BLaER1 treated with 17β-estradiol and CSF1 and Interleukin-3, amounts not matched to agents 10 nM and 100 nM (cell line): ENCODE data around the gene CXXC4.

ENCODE experiments used
- H3K27ac ChIP-seq, 11 experiments: shearing (Covaris generic); formaldehyde crosslinking; 2 replicates each; pipeline ENCODE4 v1.8.1; 2022
- H3K27me3 ChIP-seq, 11 experiments: shearing (Covaris generic); formaldehyde crosslinking; 2 replicates each; pipeline ENCODE4 v1.8.1; 2022
- H3K36me3 ChIP-seq, 11 experiments: shearing (Covaris generic); formaldehyde crosslinking; 2 replicates each; pipeline ENCODE4 v1.8.1; 2022
- H3K4me1 ChIP-seq, 10 experiments: shearing (Covaris generic); formaldehyde crosslinking; 2 replicates each; pipeline ENCODE4 v1.8.1; 2022
- H3K4me2 ChIP-seq, 11 experiments: shearing (Covaris generic); formaldehyde crosslinking; 2 replicates each; pipeline ENCODE4 v1.8.1; 2022
- H3K4me3 ChIP-seq, 10 experiments: shearing (Covaris generic); formaldehyde crosslinking; 2 replicates each; pipeline ENCODE4 v1.8.1; 2022
- H3K9ac ChIP-seq, 11 experiments: shearing (Covaris generic); formaldehyde crosslinking; 2 replicates each; pipeline ENCODE4 v1.8.1; 2022
- H3K9me3 ChIP-seq, 11 experiments: shearing (Covaris generic); formaldehyde crosslinking; replicated peaks in 1 of 11; 2 replicates each; pipeline ENCODE4 v1.8.1; 2022
- H4K20me1 ChIP-seq, 11 experiments: shearing (Covaris generic); formaldehyde crosslinking; 2 replicates each; pipeline ENCODE4 v1.8.1; 2022
- Cebpa-rat ChIP-seq, 11 experiments: shearing (Covaris generic); IDR thresholded peaks; 2 replicates each; pipeline ENCODE4 v1.8.1; 2022

The CXXC4 gene

GRCh38 chr4:104465619-104466018 lies 29.1 kb downstream of the CXXC4 start:
- Histone ChIP-seq H3K4me2 (no peak overlapping the region), H3K27ac (no peak overlapping the region), H3K36me3 (no peaks in the 10 kb centered on the region), H3K9me3 (no peaks in the 10 kb centered on the region), H3K27me3 (no peaks in the 10 kb centered on the region), H3K9ac (no peak overlapping the region), H3K4me1 (no peaks in the 10 kb centered on the region), H3K4me3 (no peak overlapping the region), H4K20me1 (no peaks in the 10 kb centered on the region)
- no peak for TF ChIP-seq Cebpa-rat (IDR thresholded peaks at IDR 0.05)

GRCh38 chr4:104465201-104465600 lies 29.5 kb downstream of the CXXC4 start:
- Histone ChIP-seq H3K4me1 (no peaks in the 10 kb centered on the region), H3K27ac (no peak overlapping the region), H4K20me1 (no peaks in the 10 kb centered on the region), H3K36me3 (no peaks in the 10 kb centered on the region), H3K4me2 (no peak overlapping the region), H3K27me3 (no peaks in the 10 kb centered on the region), H3K9me3 (no peaks in the 10 kb centered on the region), H3K9ac (no peak overlapping the region), H3K4me3 (no peak overlapping the region)
- TF ChIP-seq Cebpa-rat (IDR thresholded peaks at IDR 0.05), result no peak

GRCh38 chr4:104462641-104463040 lies 32.1 kb downstream of the CXXC4 start:
- Histone ChIP-seq H3K4me3 (no peak overlapping the region), H3K27me3 (no peaks in the 10 kb centered on the region), H3K36me3 (no peaks in the 10 kb centered on the region), H3K4me1 (no peaks in the 10 kb centered on the region), H3K4me2 (no peak overlapping the region), H3K9ac (no peak overlapping the region), H3K9me3 (no peaks in the 10 kb centered on the region), H3K27ac (no peak overlapping the region), H4K20me1 (no peaks in the 10 kb centered on the region)
- TF ChIP-seq Cebpa-rat (IDR thresholded peaks at IDR 0.05), result no peak

- TF ChIP-seq Cebpa-rat (IDR thresholded peaks at IDR 0.05), result no peak
- Histone ChIP-seq H3K4me2 (no peak overlapping the region), H3K27me3 (no peaks in the 10 kb centered on the region)
These were observed 37.2 kb downstream of the CXXC4 start for GRCh38 chr4:104457308-104457981.

GRCh38 chr4:104451573-104451972 lies 43.1 kb downstream of the CXXC4 start:
- H3K27me3 ChIP-seq, result no peaks in the 10 kb centered on the region
- H3K27ac ChIP-seq, result no peak overlapping the region
- H3K4me1 ChIP-seq, result no peaks in the 10 kb centered on the region

More at GRCh38 chr4:104457308-104457981, 37.2 kb downstream of the CXXC4 start:
- no peaks in the 10 kb centered on the region for H3K4me1 ChIP-seq
- H3K36me3 ChIP-seq, result no peaks in the 10 kb centered on the region
- H3K9ac ChIP-seq, result no peak overlapping the region
- H3K27ac ChIP-seq, result no peak overlapping the region
- no peaks in the 10 kb centered on the region for H3K9me3 ChIP-seq
- no peak overlapping the region for H3K4me3 ChIP-seq
- H4K20me1 ChIP-seq, result no peaks in the 10 kb centered on the region

GRCh38 chr4:104449537-104449936 lies 45.2 kb downstream of the CXXC4 start:
- no peak for TF ChIP-seq Cebpa-rat (IDR thresholded peaks at IDR 0.05)
- Histone ChIP-seq H3K9ac (no peak overlapping the region), H3K27ac (no peak overlapping the region), H3K4me3 (no peak overlapping the region), H3K27me3 (no peaks in the 10 kb centered on the region), H3K36me3 (no peaks in the 10 kb centered on the region), H4K20me1 (no peaks in the 10 kb centered on the region), H3K4me1 (no peaks in the 10 kb centered on the region), H3K4me2 (no peak overlapping the region), H3K9me3 (no peaks in the 10 kb centered on the region)

More at GRCh38 chr4:104451573-104451972, 43.1 kb downstream of the CXXC4 start:
- Histone ChIP-seq H3K4me3 (no peak overlapping the region), H3K36me3 (no peaks in the 10 kb centered on the region), H3K4me2 (no peak overlapping the region), H3K9ac (no peak overlapping the region), H3K9me3 (no peaks in the 10 kb centered on the region), H4K20me1 (no peaks in the 10 kb centered on the region)
- TF ChIP-seq Cebpa-rat (IDR thresholded peaks at IDR 0.05), result no peak

- Histone ChIP-seq H3K4me3 (no peak overlapping the region), H3K27ac (no peak overlapping the region), H3K4me2 (no peak overlapping the region), H4K20me1 (no peaks in the 10 kb centered on the region), H3K36me3 (no peaks in the 10 kb centered on the region), H3K27me3 (no peaks in the 10 kb centered on the region), H3K4me1 (no peaks in the 10 kb centered on the region), H3K9me3 (no peaks in the 10 kb centered on the region), H3K9ac (no peak overlapping the region)
- TF ChIP-seq Cebpa-rat (IDR thresholded peaks at IDR 0.05), result no peak
These were observed 47.4 kb downstream of the CXXC4 start for GRCh38 chr4:104447294-104447693.

- Histone ChIP-seq H3K4me3 (no peak overlapping the region), H3K4me1 (no peaks in the 10 kb centered on the region), H3K27me3 (no peaks in the 10 kb centered on the region), H3K9me3 (no peaks in the 10 kb centered on the region), H3K36me3 (no peaks in the 10 kb centered on the region), H3K9ac (no peak overlapping the region), H3K4me2 (no peak overlapping the region), H3K27ac (no peak overlapping the region), H4K20me1 (no peaks in the 10 kb centered on the region)
- TF ChIP-seq Cebpa-rat (IDR thresholded peaks at IDR 0.05), result no peak
These were observed 48.0 kb downstream of the CXXC4 start for GRCh38 chr4:104446431-104447278.

GRCh38 chr4:104444685-104445084 lies 50.0 kb downstream of the CXXC4 start:
- no peaks in the 10 kb centered on the region for H3K4me1 ChIP-seq
- H4K20me1 ChIP-seq, result no peaks in the 10 kb centered on the region
- H3K36me3 ChIP-seq, result no peaks in the 10 kb centered on the region
- no peak overlapping the region for H3K4me3 ChIP-seq
- H3K27me3 ChIP-seq, result no peaks in the 10 kb centered on the region
- H3K9ac ChIP-seq, result no peak overlapping the region
- H3K4me2 ChIP-seq, result no peak overlapping the region
- no peaks in the 10 kb centered on the region for H3K9me3 ChIP-seq
- no peak overlapping the region for H3K27ac ChIP-seq
- TF ChIP-seq Cebpa-rat (IDR thresholded peaks at IDR 0.05), result no peak

- H3K4me2 ChIP-seq, result no peak overlapping the region
- H3K9ac ChIP-seq, result no peak overlapping the region
- no peaks in the 10 kb centered on the region for H3K4me1 ChIP-seq
- H3K4me3 ChIP-seq, result no peak overlapping the region
- H4K20me1 ChIP-seq, result no peaks in the 10 kb centered on the region
- no peak overlapping the region for H3K27ac ChIP-seq
- H3K27me3 ChIP-seq, result no peaks in the 10 kb centered on the region
- H3K36me3 ChIP-seq, result no peaks in the 10 kb centered on the region
- H3K9me3 ChIP-seq, result peaks cover 0 to 1% (median 0%) of the 10 kb centered on the region in 11 experiments; a peak in 4 of 22 replicates
- no peak for TF ChIP-seq Cebpa-rat (IDR thresholded peaks at IDR 0.05)
These were observed 58.2 kb downstream of the CXXC4 start for GRCh38 chr4:104436542-104436941.
